ENCODE data around the gene GABRA6. TPM values are rescaled to one million over a fixed set of nuclear protein-coding genes. Genes with fewer than 3 reads are reported as not detected.

Gene GABRA6
- total RNA-seq, 1 donor = not detected

GRCh38 chr5:161700065-161700464, 14.5 kb downstream of the GABRA6 start:
- H3K9me3 ChIP-seq (ENCODE audit: low read depth, low read length) = peaks cover 4% of the 10 kb centered on the region
- no peak overlapping the region for H2AFZ ChIP-seq (ENCODE audit: low read length)
- H3K36me3 ChIP-seq (ENCODE audit: insufficient read depth, low read length) = no peaks in the 10 kb centered on the region
- no peak for DNase-seq (ENCODE audit: insufficient read length, low spot score, missing footprints)
- no peak overlapping the region for H3K27ac ChIP-seq (ENCODE audit: low read depth, low read length)
- no peak for TF ChIP-seq CTCF (IDR thresholded peaks at IDR 0.05; ENCODE audit: extremely low read depth, low read depth, low read length)
- H4K20me1 ChIP-seq (ENCODE audit: insufficient read depth, low read length) = no peaks in the 10 kb centered on the region
- H3K79me2 ChIP-seq (ENCODE audit: insufficient read depth, low read length) = no peaks in the 10 kb centered on the region
- H3K4me1 ChIP-seq (ENCODE audit: insufficient read depth, low read length) = no peaks in the 10 kb centered on the region
- H3K4me2 ChIP-seq (ENCODE audit: insufficient read depth, low read length) = no peak overlapping the region
- no peak overlapping the region for H3K4me3 ChIP-seq (ENCODE audit: insufficient read depth, low read length)
- H3K27me3 ChIP-seq (ENCODE audit: insufficient read depth, low read length) = no peaks in the 10 kb centered on the region

- H3K4me3 ChIP-seq (ENCODE audit: insufficient read depth, low read length) = no peak overlapping the region
- no peak for DNase-seq (ENCODE audit: insufficient read length, low spot score, missing footprints)
- no peaks in the 10 kb centered on the region for H3K27me3 ChIP-seq (ENCODE audit: insufficient read depth, low read length)
- H2AFZ ChIP-seq (ENCODE audit: low read length) = no peak overlapping the region
- no peak for TF ChIP-seq CTCF (IDR thresholded peaks at IDR 0.05; ENCODE audit: extremely low read depth, low read depth, low read length)
- no peaks in the 10 kb centered on the region for H3K36me3 ChIP-seq (ENCODE audit: insufficient read depth, low read length)
- no peak overlapping the region for H3K4me2 ChIP-seq (ENCODE audit: insufficient read depth, low read length)
- no peaks in the 10 kb centered on the region for H3K79me2 ChIP-seq (ENCODE audit: insufficient read depth, low read length)
- H3K9me3 ChIP-seq (ENCODE audit: low read depth, low read length) = peaks cover 4% of the 10 kb centered on the region
- H4K20me1 ChIP-seq (ENCODE audit: insufficient read depth, low read length) = no peaks in the 10 kb centered on the region
- no peak overlapping the region for H3K27ac ChIP-seq (ENCODE audit: low read depth, low read length)
- H3K4me1 ChIP-seq (ENCODE audit: insufficient read depth, low read length) = no peaks in the 10 kb centered on the region
Observed at GRCh38 chr5:161703528-161703927, 18.0 kb downstream of the GABRA6 start.

GRCh38 chr5:161707382-161707781, 21.9 kb downstream of the GABRA6 start:
- no peak for DNase-seq (ENCODE audit: insufficient read length, low spot score, missing footprints)
- no peaks in the 10 kb centered on the region for H4K20me1 ChIP-seq (ENCODE audit: insufficient read depth, low read length)
- no peaks in the 10 kb centered on the region for H3K36me3 ChIP-seq (ENCODE audit: insufficient read depth, low read length)
- H2AFZ ChIP-seq (ENCODE audit: low read length) = no peak overlapping the region
- no peak for TF ChIP-seq CTCF (IDR thresholded peaks at IDR 0.05; ENCODE audit: extremely low read depth, low read depth, low read length)
- no peaks in the 10 kb centered on the region for H3K27me3 ChIP-seq (ENCODE audit: insufficient read depth, low read length)
- H3K4me3 ChIP-seq (ENCODE audit: insufficient read depth, low read length) = no peak overlapping the region
- H3K79me2 ChIP-seq (ENCODE audit: insufficient read depth, low read length) = no peaks in the 10 kb centered on the region
- no peak overlapping the region for H3K4me2 ChIP-seq (ENCODE audit: insufficient read depth, low read length)
- peaks cover 2% of the 10 kb centered on the region for H3K9me3 ChIP-seq (ENCODE audit: low read depth, low read length)
- H3K4me1 ChIP-seq (ENCODE audit: insufficient read depth, low read length) = no peaks in the 10 kb centered on the region
- no peak overlapping the region for H3K27ac ChIP-seq (ENCODE audit: low read depth, low read length)

GRCh38 chr5:161709239-161709638, 23.7 kb downstream of the GABRA6 start:
- no peak for DNase-seq (ENCODE audit: insufficient read length, low spot score, missing footprints)
- Histone ChIP-seq H3K4me3 (ENCODE audit: insufficient read depth, low read length) (no peak overlapping the region), H3K4me2 (ENCODE audit: insufficient read depth, low read length) (no peak overlapping the region), H2AFZ (ENCODE audit: low read length) (no peak overlapping the region), H3K4me1 (ENCODE audit: insufficient read depth, low read length) (no peaks in the 10 kb centered on the region), H3K27ac (ENCODE audit: low read depth, low read length) (no peak overlapping the region), H3K9me3 (ENCODE audit: low read depth, low read length) (peaks cover 1% of the 10 kb centered on the region), H3K79me2 (ENCODE audit: insufficient read depth, low read length) (no peaks in the 10 kb centered on the region), H4K20me1 (ENCODE audit: insufficient read depth, low read length) (no peaks in the 10 kb centered on the region), H3K36me3 (ENCODE audit: insufficient read depth, low read length) (no peaks in the 10 kb centered on the region), H3K27me3 (ENCODE audit: insufficient read depth, low read length) (no peaks in the 10 kb centered on the region)
- no peak for TF ChIP-seq CTCF (IDR thresholded peaks at IDR 0.05; ENCODE audit: extremely low read depth, low read depth, low read length)
